ENCODE measurements around the gene PSMC5. TPM values are rescaled to one million over a fixed set of nuclear protein-coding genes. Genes with fewer than 3 reads are reported as not detected.

The PSMC5 gene
- total and polyA plus RNA-seq, 9 of the 15 experiments (the other 6 are each of a cell fraction or from before 2014, with no cell fraction given) = 89.2 to 393 (median 161) TPM

DNA sequence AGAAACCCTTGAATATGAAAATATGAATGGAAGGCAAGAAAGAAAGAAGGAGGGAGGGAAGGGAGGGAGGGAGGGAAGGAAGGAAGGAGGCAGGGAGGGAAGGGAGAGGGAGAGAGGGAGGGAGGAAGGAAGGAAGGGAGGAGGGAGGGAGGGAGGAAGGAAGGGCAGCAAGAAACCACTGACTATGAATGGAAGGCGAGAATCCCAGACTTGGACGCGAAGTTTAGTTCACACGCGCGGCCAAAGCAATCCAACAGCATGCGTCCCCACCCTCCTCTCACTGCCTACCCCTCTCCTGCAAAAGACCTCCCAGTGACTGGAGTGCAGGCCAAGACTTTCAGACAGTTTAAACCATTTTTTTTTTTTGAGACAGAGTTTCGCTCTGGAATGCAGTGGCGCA lies 23.2 kb downstream of the PSMC5 start:
- Histone ChIP-seq H3K79me2 (ENCODE audit: control insufficient read depth, insufficient read depth, low read length) (peaks cover 30% of the 10 kb centered on the region), H3K27ac (ENCODE audit: extremely low read depth, low read depth, low read length) (peak overlapping the region; percentile 57; the same call in 2 of the 3 replicates), H3K4me1 (replicated peaks in 1 of 2; ENCODE audit: control insufficient read depth in 2 of 2, insufficient read depth in 2 of 2, low read length in 2 of 2) (peaks cover 18 to 26% of the 10 kb centered on the region in 2 experiments; a peak in 4 of 5 replicates), H3K9me3 (replicated peaks; ENCODE audit: control insufficient read depth, insufficient read depth, low read depth, low read length) (peaks cover 2% of the 10 kb centered on the region; the same call in 1 of the 2 replicates), H3K36me3 (ENCODE audit: control insufficient read depth, insufficient read depth, low read length) (peaks cover 13% of the 10 kb centered on the region; the same call in 1 of the 3 replicates), H2AFZ (ENCODE audit: low read depth, low read length) (peak overlapping the region; percentile 47), H4K20me1 (replicated peaks; ENCODE audit: control insufficient read depth, insufficient read depth, low read length) (no peaks in the 10 kb centered on the region), H3K9ac (ENCODE audit: insufficient read depth in 1 of 2, low read depth in 2 of 2, low read length in 2 of 2) (peak overlapping the region; percentile 45 to 81; a peak in 2 of 4 replicates), H3K4me2 (ENCODE audit: insufficient read depth, low read length) (peak overlapping the region; percentile 83), H3K4me3 (peak overlapping the region; percentile 40), H3K27me3 (ENCODE audit: control insufficient read depth in 2 of 2, insufficient read depth in 2 of 2, low read length in 2 of 2) (no peaks in the 10 kb centered on the region), H3K9me1 (ENCODE audit: control insufficient read depth, insufficient read depth, low read length) (no peaks in the 10 kb centered on the region)
- CTCF ChIA-PET (ENCODE audit: low intra/inter-chr PET ratio) = no interaction called here
- no peak for FAIRE-seq
- in situ Hi-C loops (cut with MboI) (no loop called here), intact Hi-C loops (cut with micrococcal nuclease) (no loop called here)
- 34% methylated on average over 8 of the region's 9 CpGs for WGBS (ENCODE audit: insufficient coverage, low coverage, missing lambda C conversion rate)
- no TSS peak for BruUV-seq (replicated peaks)
- TF ChIP-seq U2AF2 (optimal IDR thresholded peaks at IDR 0.05; ENCODE audit: low read depth, low read length) (no peak), ZNF263 (CRISPR knock-in tag; IDR thresholded peaks at IDR 0.05; ENCODE audit: borderline replicate concordance) (peak; percentile 93), ZNF347 (CRISPR knock-in tag; IDR thresholded peaks at IDR 0.05; ENCODE audit: low read depth) (no peak), TEAD1 (CRISPR knock-in tag; IDR thresholded peaks at IDR 0.05) (0 out of 4 replicates have a peak, but pooled peaks of 1 of the 2 experiments have one; percentile 40), ZNF766 (CRISPR knock-in tag; conservative IDR thresholded peaks at IDR 0.05) (peak; percentile 80)
- TF ChIP-seq, protein P1, sequence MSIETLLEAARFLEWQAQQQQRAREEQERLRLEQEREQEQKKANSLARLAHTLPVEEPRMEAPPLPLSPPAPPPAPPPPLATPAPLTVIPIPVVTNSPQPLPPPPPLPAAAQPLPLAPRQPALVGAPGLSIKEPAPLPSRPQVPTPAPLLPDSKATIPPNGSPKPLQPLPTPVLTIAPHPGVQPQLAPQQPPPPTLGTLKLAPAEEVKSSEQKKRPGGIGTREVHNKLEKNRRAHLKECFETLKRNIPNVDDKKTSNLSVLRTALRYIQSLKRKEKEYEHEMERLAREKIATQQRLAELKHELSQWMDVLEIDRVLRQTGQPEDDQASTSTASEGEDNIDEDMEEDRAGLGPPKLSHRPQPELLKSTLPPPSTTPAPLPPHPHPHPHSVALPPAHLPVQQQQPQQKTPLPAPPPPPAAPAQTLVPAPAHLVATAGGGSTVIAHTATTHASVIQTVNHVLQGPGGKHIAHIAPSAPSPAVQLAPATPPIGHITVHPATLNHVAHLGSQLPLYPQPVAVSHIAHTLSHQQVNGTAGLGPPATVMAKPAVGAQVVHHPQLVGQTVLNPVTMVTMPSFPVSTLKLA (conservative IDR thresholded peaks at IDR 0.05) = 0 out of 4 replicates have a peak, but pooled peaks of 1 of the 2 experiments have one; percentile 2
- TF ChIP-seq, protein P2, sequence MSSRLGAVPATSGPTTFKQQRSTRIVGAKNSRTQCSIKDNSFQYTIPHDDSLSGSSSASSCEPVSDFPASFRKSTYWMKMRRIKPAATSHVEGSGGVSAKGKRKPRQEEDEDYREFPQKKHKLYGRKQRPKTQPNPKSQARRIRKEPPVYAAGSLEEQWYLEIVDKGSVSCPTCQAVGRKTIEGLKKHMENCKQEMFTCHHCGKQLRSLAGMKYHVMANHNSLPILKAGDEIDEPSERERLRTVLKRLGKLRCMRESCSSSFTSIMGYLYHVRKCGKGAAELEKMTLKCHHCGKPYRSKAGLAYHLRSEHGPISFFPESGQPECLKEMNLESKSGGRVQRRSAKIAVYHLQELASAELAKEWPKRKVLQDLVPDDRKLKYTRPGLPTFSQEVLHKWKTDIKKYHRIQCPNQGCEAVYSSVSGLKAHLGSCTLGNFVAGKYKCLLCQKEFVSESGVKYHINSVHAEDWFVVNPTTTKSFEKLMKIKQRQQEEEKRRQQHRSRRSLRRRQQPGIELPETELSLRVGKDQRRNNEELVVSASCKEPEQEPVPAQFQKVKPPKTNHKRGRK (tag; IDR thresholded peaks at IDR 0.05) = 0 out of 2 replicates have a peak, but pooled peaks have one; percentile 24
- TF ChIP-seq, protein P3, sequence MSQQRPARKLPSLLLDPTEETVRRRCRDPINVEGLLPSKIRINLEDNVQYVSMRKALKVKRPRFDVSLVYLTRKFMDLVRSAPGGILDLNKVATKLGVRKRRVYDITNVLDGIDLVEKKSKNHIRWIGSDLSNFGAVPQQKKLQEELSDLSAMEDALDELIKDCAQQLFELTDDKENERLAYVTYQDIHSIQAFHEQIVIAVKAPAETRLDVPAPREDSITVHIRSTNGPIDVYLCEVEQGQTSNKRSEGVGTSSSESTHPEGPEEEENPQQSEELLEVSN (IDR thresholded peaks at IDR 0.05; ENCODE audit: borderline replicate concordance in 1 of 2, extremely low read depth in 1 of 2, insufficient read depth in 1 of 2, insufficient read length in 1 of 2, low read depth in 1 of 2, low read length in 1 of 2, poor library complexity in 1 of 2, severe bottlenecking in 1 of 2) = peak in 1 of 2 experiments; percentile 30
- ATAC-seq = no peak
- DNase-seq (ENCODE audit: extremely low read depth in 1 of 4, low spot score in 3 of 4) = peak in 1 of 4 experiments; percentile 42
- POLR2A ChIA-PET = interaction anchor here (0.6 to 1.4 kb wide), 2 partner anchors 19 to 545 kb away, joined by 3 to 5 read pairs; no protein-coding TSS in a partner anchor

Measured in K562 (cell line).